Uterus (tissue), 4 donors: ENCODE results near the gene LRP2BP. TPM values are rescaled to one million over a fixed set of nuclear protein-coding genes. Genes with fewer than 3 reads are reported as not detected.

Experiments used
- DNase-seq, 2 donors: peaks; one replicate each; pipeline ENCODE4 v3.0.0-alpha.2; 2019 to 2020
- H3K27ac ChIP-seq, 2 donors: fragments of 200-600 bp; sonication (generic); 1 replicate in 1 of 2; 2 replicates in 1 of 2; pipeline ENCODE4 v1.5.1; 2016 to 2018
- H3K27me3 ChIP-seq, 2 donors: fragments of 200-600 bp; sonication (generic); one replicate each; pipeline ENCODE4 v1.5.1; 2018 to 2019; ENCODE audit warnings: control low read depth in 1 of 2
- H3K36me3 ChIP-seq, 2 donors: fragments of 200-600 bp; sonication (generic); one replicate each; pipeline ENCODE4 v1.5.1; 2019; ENCODE audit warnings: control low read depth in 1 of 2
- H3K4me1 ChIP-seq, 2 donors: fragments of 200-600 bp; sonication (generic); one replicate each; pipeline ENCODE4 v1.5.1; 2018 to 2019; ENCODE audit warnings: control low read depth in 1 of 2
- H3K4me3 ChIP-seq, 2 donors: fragments of 200-600 bp; sonication (generic); 1 replicate in 1 of 2; 2 replicates in 1 of 2; pipeline ENCODE4 v1.5.1; 2018 to 2019; ENCODE audit warnings: mild to moderate bottlenecking in 1 of 2
- H3K9me3 ChIP-seq, 2 donors: fragments of 200-600 bp; sonication (generic); one replicate each; pipeline ENCODE4 v1.5.1; 2019; ENCODE audit warnings: control low read depth in 1 of 2
- POLR2A ChIP-seq, 2 donors: fragments of 450-650 bp; IDR thresholded peaks; one replicate each; pipeline ENCODE4 v1.6.1; 2016; ENCODE audit warnings: antibody characterized with exemption in 2 of 2, mild to moderate bottlenecking in 1 of 2, moderate library complexity in 1 of 2
- intact Hi-C: fragments of 100-400 bp; cut with DNase I; formaldehyde crosslinking; loops from one replicate; pipeline ENCODE4 v1.15.1; 2023; ENCODE audit warnings: low total_unique reads
- total RNA-seq, 4 donors: library from RNA; depleted of rRNA in 3 of 4; stranded (reverse); fragments of >200 nt in 3 of 4; gene quantifications; one replicate each; pipeline versions ENCODE4 v1.1.0 to v1.2.4, GENCODE V29; 2014 to 2023
- TF ChIP-seq, protein P1 (sequence below), 4 experiments: fragments of 200-600 bp in 2 of 4; fragments of 450-650 bp in 2 of 4; sonication (generic) in 2 of 4; IDR thresholded peaks; one replicate each; pipeline ENCODE4 v1.5.1; 2016 to 2019; ENCODE audit warnings: antibody characterized with exemption in 4 of 4, mild to moderate bottlenecking in 2 of 4, moderate library complexity in 1 of 4
- donor health status: DM: yes; HTN: yes; CAD: no.

Gene LRP2BP
- total RNA-seq, 4 donors from 2014 or later, result 1.2 to 3.3 (median 2.0) TPM

- Histone ChIP-seq H3K36me3 (no peaks in the 10 kb centered on the region), H3K4me3 (no peak overlapping the region), H3K9me3 (no peaks in the 10 kb centered on the region), H3K4me1 (no peaks in the 10 kb centered on the region), H3K27me3 (no peaks in the 10 kb centered on the region), H3K27ac (no peak overlapping the region)
- intact Hi-C loops, result no loop called here
- TF ChIP-seq, protein P1, sequence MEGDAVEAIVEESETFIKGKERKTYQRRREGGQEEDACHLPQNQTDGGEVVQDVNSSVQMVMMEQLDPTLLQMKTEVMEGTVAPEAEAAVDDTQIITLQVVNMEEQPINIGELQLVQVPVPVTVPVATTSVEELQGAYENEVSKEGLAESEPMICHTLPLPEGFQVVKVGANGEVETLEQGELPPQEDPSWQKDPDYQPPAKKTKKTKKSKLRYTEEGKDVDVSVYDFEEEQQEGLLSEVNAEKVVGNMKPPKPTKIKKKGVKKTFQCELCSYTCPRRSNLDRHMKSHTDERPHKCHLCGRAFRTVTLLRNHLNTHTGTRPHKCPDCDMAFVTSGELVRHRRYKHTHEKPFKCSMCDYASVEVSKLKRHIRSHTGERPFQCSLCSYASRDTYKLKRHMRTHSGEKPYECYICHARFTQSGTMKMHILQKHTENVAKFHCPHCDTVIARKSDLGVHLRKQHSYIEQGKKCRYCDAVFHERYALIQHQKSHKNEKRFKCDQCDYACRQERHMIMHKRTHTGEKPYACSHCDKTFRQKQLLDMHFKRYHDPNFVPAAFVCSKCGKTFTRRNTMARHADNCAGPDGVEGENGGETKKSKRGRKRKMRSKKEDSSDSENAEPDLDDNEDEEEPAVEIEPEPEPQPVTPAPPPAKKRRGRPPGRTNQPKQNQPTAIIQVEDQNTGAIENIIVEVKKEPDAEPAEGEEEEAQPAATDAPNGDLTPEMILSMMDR (IDR thresholded peaks at IDR 0.05), result no peak
- TF ChIP-seq POLR2A (IDR thresholded peaks at IDR 0.05), result no peak
- no peak for DNase-seq
Observed at GRCh38 chr4:185361872-185362271, 33.9 kb downstream of the LRP2BP start.

DNA sequence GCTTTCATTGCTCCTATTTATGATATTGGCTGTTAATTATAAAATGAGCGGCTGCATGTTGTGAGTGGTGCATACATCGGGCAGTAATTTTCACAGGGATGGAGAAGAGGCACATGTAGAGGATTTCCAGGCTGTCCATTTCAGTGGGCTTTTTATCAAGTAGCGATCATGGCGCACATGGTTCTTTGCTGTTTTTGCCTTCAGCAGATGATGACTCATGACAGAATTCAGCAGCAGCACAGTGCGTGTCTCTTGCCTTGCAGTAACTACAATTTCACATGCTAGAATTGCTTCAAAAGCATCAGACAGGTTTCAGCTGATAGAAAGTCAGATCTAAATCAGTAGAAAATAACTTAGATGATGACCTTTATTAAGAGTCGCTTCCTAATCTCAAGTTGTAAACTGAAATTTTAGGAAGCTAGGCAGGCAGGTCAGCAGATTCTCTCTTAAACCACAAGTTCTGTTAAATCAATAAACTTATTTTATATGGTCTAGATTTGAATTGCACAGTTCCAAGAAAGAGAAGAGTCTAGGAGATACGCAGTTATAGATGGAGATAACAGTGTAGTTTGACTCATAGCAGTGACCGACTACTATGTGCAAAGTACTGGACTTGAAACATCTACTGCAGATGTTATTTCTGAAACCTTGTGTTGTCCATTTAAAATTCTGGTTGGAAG lies 35.8 kb downstream of the LRP2BP start:
- DNase-seq, result no peak
- H3K4me1 ChIP-seq, result no peaks in the 10 kb centered on the region
- intact Hi-C loops, result no loop called here
- H3K4me3 ChIP-seq, result no peak overlapping the region
- no peaks in the 10 kb centered on the region for H3K27me3 ChIP-seq
- H3K36me3 ChIP-seq, result no peaks in the 10 kb centered on the region
- no peaks in the 10 kb centered on the region for H3K9me3 ChIP-seq
- H3K27ac ChIP-seq, result no peak overlapping the region
- no peak for TF ChIP-seq POLR2A (IDR thresholded peaks at IDR 0.05)
- TF ChIP-seq, protein P1 (IDR thresholded peaks at IDR 0.05), result no peak

DNA sequence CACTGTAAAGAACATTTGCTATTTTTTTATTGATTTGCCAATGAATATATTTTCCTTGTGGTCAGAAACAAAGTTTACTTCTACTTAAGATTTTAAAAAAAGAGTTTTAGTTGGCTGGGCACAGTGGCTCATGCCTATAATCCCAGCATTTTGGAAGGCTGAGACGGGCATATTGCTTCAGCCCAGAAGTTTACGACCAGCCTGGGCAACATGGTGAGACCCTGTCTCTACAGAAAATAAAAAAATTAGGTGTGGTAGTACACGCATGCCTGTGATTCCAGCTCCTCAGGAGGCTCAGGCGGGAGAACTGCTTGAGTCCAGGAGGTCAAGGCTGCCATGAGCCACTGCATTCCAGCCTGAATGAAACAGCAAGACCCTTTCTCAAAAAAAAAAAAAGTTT lies 36.8 kb downstream of the LRP2BP start:
- Histone ChIP-seq H3K36me3 (no peaks in the 10 kb centered on the region), H3K4me3 (no peak overlapping the region), H3K9me3 (no peaks in the 10 kb centered on the region), H3K4me1 (no peaks in the 10 kb centered on the region), H3K27ac (no peak overlapping the region), H3K27me3 (no peaks in the 10 kb centered on the region)
- DNase-seq, result no peak
- TF ChIP-seq POLR2A (IDR thresholded peaks at IDR 0.05), result no peak
- TF ChIP-seq, protein P1 (IDR thresholded peaks at IDR 0.05), result no peak
- intact Hi-C loops, result no loop called here

DNA sequence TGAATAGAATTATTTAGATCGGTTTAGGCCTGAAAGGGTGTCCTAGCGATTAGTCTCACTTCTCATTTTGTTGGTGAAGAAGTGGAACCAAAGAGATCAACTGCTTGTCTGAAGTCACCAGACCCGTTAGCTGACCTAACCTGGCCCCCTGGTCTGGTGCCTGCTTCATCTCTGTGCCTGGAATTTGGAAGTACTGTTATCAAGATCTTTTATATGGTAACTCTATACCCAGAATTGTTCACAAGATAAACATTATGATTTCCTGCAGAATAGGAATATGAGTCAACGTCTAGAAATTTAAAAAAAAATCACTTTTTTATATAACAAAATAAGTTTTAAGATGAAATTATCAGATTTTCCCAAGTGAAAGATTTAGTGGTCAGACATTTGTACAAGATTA lies 37.2 kb downstream of the LRP2BP start:
- intact Hi-C loops, result no loop called here
- Histone ChIP-seq H3K4me3 (no peak overlapping the region), H3K9me3 (no peaks in the 10 kb centered on the region), H3K36me3 (no peaks in the 10 kb centered on the region), H3K4me1 (no peaks in the 10 kb centered on the region), H3K27me3 (no peaks in the 10 kb centered on the region), H3K27ac (no peak overlapping the region)
- no peak for DNase-seq
- no peak for TF ChIP-seq POLR2A (IDR thresholded peaks at IDR 0.05)
- TF ChIP-seq, protein P1 (IDR thresholded peaks at IDR 0.05), result no peak

- intact Hi-C loops, result no loop called here
- TF ChIP-seq POLR2A (IDR thresholded peaks at IDR 0.05), result no peak
- TF ChIP-seq, protein P1 (IDR thresholded peaks at IDR 0.05), result no peak
- Histone ChIP-seq H3K27ac (no peak overlapping the region), H3K4me3 (no peak overlapping the region), H3K27me3 (no peaks in the 10 kb centered on the region), H3K4me1 (no peaks in the 10 kb centered on the region), H3K9me3 (no peaks in the 10 kb centered on the region), H3K36me3 (no peaks in the 10 kb centered on the region)
- DNase-seq, result no peak
Observed at GRCh38 chr4:185357733-185358440, 37.8 kb downstream of the LRP2BP start.
